Neural cell (in vitro differentiated cells): ENCODE measurements around the gene LRRN3. TPM values are rescaled to one million over a fixed set of nuclear protein-coding genes. Genes with fewer than 3 reads are reported as not detected.

Experiments used
- H2AFZ ChIP-seq: fragments of 200-600, 300-800 bp; sonication (generic), shearing (Covaris generic); 2 replicates; pipeline ENCODE4 v1.6.0; 2014; ENCODE audit warnings: low read depth, mild to moderate bottlenecking, antibody characterized with exemption, low read length, moderate library complexity
- H3F3A ChIP-seq: fragments of 200-600 bp; shearing (Covaris generic); 2 replicates; pipeline ENCODE4 v1.6.1; 2016; ENCODE audit warnings: mild to moderate bottlenecking, moderate library complexity, mixed read lengths, antibody characterized with exemption, low read length; ENCODE audit not compliant: insufficient read depth, poor library complexity, severe bottlenecking
- H3K27ac ChIP-seq: fragments of 200-600, 300-800 bp; sonication (generic), shearing (Covaris generic); 2 replicates; pipeline ENCODE4 v1.5.1; 2014; ENCODE audit warnings: mild to moderate bottlenecking, low read length, moderate library complexity
- H3K27me3 ChIP-seq: fragments of 300-800, 200-600 bp; sonication (generic), shearing (Covaris generic); 2 replicates; pipeline ENCODE4 v1.6.0; 2014; ENCODE audit warnings: mild to moderate bottlenecking, low read depth, low read length, moderate library complexity; ENCODE audit not compliant: insufficient read depth
- H3K36me3 ChIP-seq: fragments of 300-800, 200-600 bp; sonication (generic), shearing (Covaris generic); 2 replicates; pipeline ENCODE4 v1.5.1; 2014; ENCODE audit warnings: mild to moderate bottlenecking, antibody characterized with exemption, low read length, moderate library complexity; ENCODE audit not compliant: insufficient read depth
- H3K4me2 ChIP-seq: fragments of 300-800, 200-600 bp; sonication (generic), shearing (Covaris generic); 2 replicates; pipeline ENCODE4 v1.6.0; 2014; ENCODE audit warnings: mild to moderate bottlenecking, low read length
- H3K4me3 ChIP-seq: fragments of 300-800, 200-600 bp; sonication (generic), shearing (Covaris generic); 2 replicates; pipeline ENCODE4 v1.5.1; 2014; ENCODE audit warnings: mild to moderate bottlenecking, low read length, moderate library complexity
- H3K79me2 ChIP-seq: fragments of 200-600 bp; shearing (Covaris generic); replicated peaks from 2 replicates; pipeline ENCODE4 v1.6.0; 2014; ENCODE audit warnings: mild to moderate bottlenecking, low read length, moderate library complexity; ENCODE audit not compliant: insufficient read depth
- H3K9ac ChIP-seq: fragments of 300-800, 200-600 bp; sonication (generic), shearing (Covaris generic); 2 replicates; pipeline ENCODE4 v1.6.1; 2016; ENCODE audit warnings: mild to moderate bottlenecking, low read length, mixed read lengths
- H3K9me2 ChIP-seq: fragments of 200-600 bp; shearing (Covaris generic); 2 replicates; pipeline ENCODE4 v1.6.1; 2016; ENCODE audit warnings: mild to moderate bottlenecking, low read length, mixed read lengths; ENCODE audit not compliant: insufficient read depth
- H3K9me3 ChIP-seq: fragments of 200-600, 300-800 bp; sonication (generic), shearing (Covaris generic); 2 replicates; pipeline ENCODE4 v1.6.1; 2016; ENCODE audit warnings: mild to moderate bottlenecking, mixed run types, low read length, moderate library complexity, mixed read lengths
- H4K20me1 ChIP-seq: fragments of 200-600 bp; shearing (Covaris generic); 2 replicates; pipeline ENCODE4 v1.6.1; 2016; ENCODE audit warnings: mild to moderate bottlenecking, mixed run types; ENCODE audit not compliant: insufficient read depth
- CTCF ChIP-seq: fragments of 450-650 bp; IDR thresholded peaks from 2 replicates; pipeline ENCODE4 v1.5.1; 2014; ENCODE audit warnings: antibody characterized with exemption, mild to moderate bottlenecking, moderate library complexity; ENCODE audit not compliant: poor library complexity, severe bottlenecking
- EP300 ChIP-seq: fragments of 450-650 bp; conservative IDR thresholded peaks from 2 replicates; pipeline ENCODE4 v1.6.1; 2014; ENCODE audit warnings: antibody characterized with exemption, mild to moderate bottlenecking, moderate library complexity; ENCODE audit not compliant: poor library complexity, severe bottlenecking
- EZH2 ChIP-seq: fragments of 200-600, 300-800 bp; shearing (Covaris generic), sonication (generic); IDR thresholded peaks from 2 replicates; pipeline ENCODE4 v1.6.1; 2014; ENCODE audit warnings: antibody characterized with exemption, low read length, borderline replicate concordance, mild to moderate bottlenecking; ENCODE audit not compliant: insufficient read depth, poor library complexity, severe bottlenecking
- MXI1 ChIP-seq: fragments of 450-650 bp; conservative IDR thresholded peaks from 2 replicates; pipeline ENCODE4 v1.6.1; 2014; ENCODE audit warnings: antibody characterized with exemption, mild to moderate bottlenecking; ENCODE audit not compliant: poor library complexity, severe bottlenecking
- POLR2AphosphoS5 ChIP-seq: IDR thresholded peaks from 2 replicates; pipeline ENCODE4 v1.6.1; 2012
- RAD21 ChIP-seq: fragments of 450-650 bp; conservative IDR thresholded peaks from 2 replicates; pipeline ENCODE4 v1.6.1; 2014; ENCODE audit warnings: antibody characterized with exemption, mild to moderate bottlenecking, moderate library complexity
- SMC3 ChIP-seq: fragments of 450-650 bp; conservative IDR thresholded peaks from 2 replicates; pipeline ENCODE4 v1.6.1; 2014; ENCODE audit warnings: antibody characterized with exemption, mild to moderate bottlenecking, moderate library complexity; ENCODE audit not compliant: poor library complexity
- TAF1 ChIP-seq: IDR thresholded peaks from 2 replicates; pipeline ENCODE4 v1.6.1; 2012; ENCODE audit warnings: low read depth
- polyA plus RNA-seq: library from polyadenylated mRNA; depleted of rRNA; stranded (reverse); fragments of >200 nt; gene quantifications from 2 replicates; pipeline ENCODE4 v1.2.3, GENCODE V29; 2014
- TF ChIP-seq, protein P1 (sequence below): IDR thresholded peaks from 2 replicates; pipeline ENCODE4 v1.6.1; 2012; ENCODE audit warnings: borderline replicate concordance

The LRRN3 gene
- polyA plus RNA-seq, 1 donor from 2014 or later = 138 TPM

DNA sequence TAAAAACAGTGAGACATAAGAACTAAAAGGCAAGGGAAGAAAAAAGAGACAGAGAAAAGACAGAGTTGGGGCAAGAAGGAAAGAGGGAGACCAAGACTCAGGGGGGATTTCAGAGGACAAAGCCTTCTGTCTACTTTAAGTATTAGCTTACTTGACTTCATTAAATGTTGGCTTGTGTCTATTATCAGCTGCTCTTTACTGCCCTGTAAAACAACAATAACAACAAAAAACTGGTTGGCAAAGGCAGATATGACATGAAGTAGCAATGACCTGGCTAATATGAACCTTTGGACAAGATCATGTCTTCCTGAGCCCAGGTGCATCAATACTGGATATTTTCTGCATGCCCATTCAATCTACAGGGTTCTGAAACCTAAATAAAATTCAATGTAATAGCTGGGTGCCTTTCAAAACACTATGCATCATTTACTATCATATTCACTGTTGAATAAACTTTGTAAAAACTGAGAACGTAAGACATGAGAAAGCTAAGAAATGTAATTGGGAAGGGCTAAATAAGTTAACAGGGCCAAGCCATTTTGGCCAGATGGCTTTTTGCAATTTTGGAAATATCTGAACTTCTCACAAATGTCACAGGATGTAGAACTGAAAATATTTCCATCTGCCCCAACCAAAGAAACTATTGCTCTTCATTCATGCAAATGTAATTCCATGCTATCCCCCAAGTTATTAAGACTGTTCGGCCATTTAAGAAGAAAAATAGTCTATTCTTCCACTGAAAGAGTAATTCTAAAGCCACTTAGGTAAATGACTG is 49.4 kb downstream of the LRRN3 start:
- H3K27ac ChIP-seq = no peak overlapping the region
- H3K9me3 ChIP-seq = no peaks in the 10 kb centered on the region
- no peak overlapping the region for H3K4me2 ChIP-seq
- no peak overlapping the region for H3K4me3 ChIP-seq
- no peak overlapping the region for H3K9ac ChIP-seq
- no peaks in the 10 kb centered on the region for H3K36me3 ChIP-seq
- TF ChIP-seq CTCF (no peak), EP300 (no peak), RAD21 (no peak), TAF1 (no peak), MXI1 (no peak), POLR2AphosphoS5 (no peak), SMC3 (no peak), EZH2 (no peak)
- TF ChIP-seq, protein P1, sequence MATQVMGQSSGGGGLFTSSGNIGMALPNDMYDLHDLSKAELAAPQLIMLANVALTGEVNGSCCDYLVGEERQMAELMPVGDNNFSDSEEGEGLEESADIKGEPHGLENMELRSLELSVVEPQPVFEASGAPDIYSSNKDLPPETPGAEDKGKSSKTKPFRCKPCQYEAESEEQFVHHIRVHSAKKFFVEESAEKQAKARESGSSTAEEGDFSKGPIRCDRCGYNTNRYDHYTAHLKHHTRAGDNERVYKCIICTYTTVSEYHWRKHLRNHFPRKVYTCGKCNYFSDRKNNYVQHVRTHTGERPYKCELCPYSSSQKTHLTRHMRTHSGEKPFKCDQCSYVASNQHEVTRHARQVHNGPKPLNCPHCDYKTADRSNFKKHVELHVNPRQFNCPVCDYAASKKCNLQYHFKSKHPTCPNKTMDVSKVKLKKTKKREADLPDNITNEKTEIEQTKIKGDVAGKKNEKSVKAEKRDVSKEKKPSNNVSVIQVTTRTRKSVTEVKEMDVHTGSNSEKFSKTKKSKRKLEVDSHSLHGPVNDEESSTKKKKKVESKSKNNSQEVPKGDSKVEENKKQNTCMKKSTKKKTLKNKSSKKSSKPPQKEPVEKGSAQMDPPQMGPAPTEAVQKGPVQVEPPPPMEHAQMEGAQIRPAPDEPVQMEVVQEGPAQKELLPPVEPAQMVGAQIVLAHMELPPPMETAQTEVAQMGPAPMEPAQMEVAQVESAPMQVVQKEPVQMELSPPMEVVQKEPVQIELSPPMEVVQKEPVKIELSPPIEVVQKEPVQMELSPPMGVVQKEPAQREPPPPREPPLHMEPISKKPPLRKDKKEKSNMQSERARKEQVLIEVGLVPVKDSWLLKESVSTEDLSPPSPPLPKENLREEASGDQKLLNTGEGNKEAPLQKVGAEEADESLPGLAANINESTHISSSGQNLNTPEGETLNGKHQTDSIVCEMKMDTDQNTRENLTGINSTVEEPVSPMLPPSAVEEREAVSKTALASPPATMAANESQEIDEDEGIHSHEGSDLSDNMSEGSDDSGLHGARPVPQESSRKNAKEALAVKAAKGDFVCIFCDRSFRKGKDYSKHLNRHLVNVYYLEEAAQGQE = no peak
- H3K79me2 ChIP-seq = no peaks in the 10 kb centered on the region
- H3K9me2 ChIP-seq = no peaks in the 10 kb centered on the region
- no peaks in the 10 kb centered on the region for H3F3A ChIP-seq
- no peaks in the 10 kb centered on the region for H3K27me3 ChIP-seq
- H2AFZ ChIP-seq = no peak overlapping the region
- no peaks in the 10 kb centered on the region for H4K20me1 ChIP-seq

DNA sequence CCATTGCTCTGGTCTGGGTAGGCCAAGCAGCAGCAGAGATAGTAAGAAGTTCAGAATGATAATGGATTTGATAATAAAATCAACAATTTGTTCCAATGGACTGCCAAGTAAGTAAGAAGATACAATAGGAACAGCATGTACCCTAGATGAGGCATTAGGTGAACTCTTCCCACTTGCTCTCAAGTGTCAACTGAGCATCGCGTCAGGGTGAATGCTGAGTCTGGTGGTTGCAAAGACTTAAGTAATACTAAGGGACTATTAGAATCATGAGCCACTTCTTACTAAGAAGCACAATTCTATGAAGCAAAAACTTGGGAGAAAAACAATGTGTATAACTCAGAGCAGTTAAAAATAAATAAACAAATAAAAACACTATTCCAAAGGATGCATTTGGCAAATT is 54.5 kb downstream of the LRRN3 start:
- Histone ChIP-seq H3K79me2 (no peaks in the 10 kb centered on the region), H3F3A (no peaks in the 10 kb centered on the region), H3K27me3 (no peaks in the 10 kb centered on the region), H2AFZ (no peak overlapping the region), H4K20me1 (no peaks in the 10 kb centered on the region), H3K27ac (no peak overlapping the region), H3K9me3 (no peaks in the 10 kb centered on the region), H3K9me2 (no peaks in the 10 kb centered on the region), H3K9ac (no peak overlapping the region), H3K36me3 (no peaks in the 10 kb centered on the region), H3K4me2 (no peak overlapping the region), H3K4me3 (no peak overlapping the region)
- TF ChIP-seq RAD21 (no peak), CTCF (no peak)
- TF ChIP-seq, protein P1 = no peak
